GM04503 (cell line): ENCODE data around the gene ALPK1.
"Not testable (repeated sequence)": the region's sequence is repeated elsewhere in the genome, so short reads cannot be mapped to it uniquely, and the experiment has no call there.

Experiments used
- DNase-seq: peaks from one replicate; pipeline ENCODE4 v3.0.0-alpha.2; 2012; ENCODE audit warnings: low read depth

ALPK1 gene

GRCh38 chr4:112284662-112285411 is 12.3 kb upstream of the ALPK1 start:
- DNase-seq: no peak

DNA sequence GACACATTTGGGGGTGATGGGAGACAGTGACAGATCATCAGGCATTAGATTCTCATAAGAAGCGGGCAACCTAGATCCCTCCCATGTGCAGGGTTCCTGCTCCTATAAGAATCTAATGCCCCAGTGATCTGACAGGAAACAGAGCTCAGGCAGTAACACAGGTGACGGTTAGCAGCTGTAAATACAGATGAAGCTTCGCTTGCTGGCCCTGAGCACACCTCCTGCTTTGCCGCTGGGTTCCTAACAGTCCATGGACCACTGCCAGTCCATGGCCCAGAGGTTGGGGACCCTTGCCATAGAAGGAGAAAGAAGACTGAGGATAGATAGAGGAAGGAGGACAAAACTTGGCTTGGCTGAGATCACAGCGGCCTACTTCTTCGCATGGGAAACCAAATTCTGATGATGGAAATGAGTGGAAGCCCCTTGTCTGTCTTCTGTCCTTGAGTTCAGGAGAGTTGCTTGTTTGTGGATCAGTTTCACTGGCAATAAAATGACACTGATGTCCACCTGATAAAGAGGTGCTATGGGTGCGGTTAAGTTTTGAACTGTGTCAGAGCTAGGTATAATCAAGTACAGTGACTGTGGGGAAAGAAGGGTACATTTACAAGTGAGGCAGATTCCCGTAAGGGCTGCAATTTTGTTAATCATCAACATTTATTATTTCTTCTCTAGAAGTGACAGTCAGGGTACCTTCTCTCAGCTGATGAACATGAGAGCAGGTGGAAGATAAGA is 9.7 kb upstream of the ALPK1 start:
- no peak for DNase-seq

DNA sequence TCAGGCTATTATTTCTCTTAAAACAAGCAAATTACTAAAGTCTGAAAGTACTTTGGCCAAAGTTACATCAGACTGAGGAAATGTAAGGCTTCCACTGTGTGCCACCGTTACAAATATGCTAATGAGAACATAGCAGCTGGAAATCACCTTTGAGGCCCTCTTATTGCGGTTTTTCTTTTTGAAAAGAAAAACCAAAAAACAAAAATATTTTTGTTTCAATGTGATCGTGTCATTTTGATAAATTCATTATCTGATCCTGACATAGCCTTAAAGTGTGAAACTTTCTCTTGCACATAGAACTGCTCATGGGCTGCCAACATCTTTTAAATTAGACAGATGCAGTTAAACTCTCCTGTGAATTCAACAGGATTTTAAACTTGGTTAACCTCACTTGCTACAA is 8.7 kb upstream of the ALPK1 start:
- DNase-seq: no peak

- no peak for DNase-seq
Observed at GRCh38 chr4:112289407-112290253, 7.5 kb upstream of the ALPK1 start.

DNA sequence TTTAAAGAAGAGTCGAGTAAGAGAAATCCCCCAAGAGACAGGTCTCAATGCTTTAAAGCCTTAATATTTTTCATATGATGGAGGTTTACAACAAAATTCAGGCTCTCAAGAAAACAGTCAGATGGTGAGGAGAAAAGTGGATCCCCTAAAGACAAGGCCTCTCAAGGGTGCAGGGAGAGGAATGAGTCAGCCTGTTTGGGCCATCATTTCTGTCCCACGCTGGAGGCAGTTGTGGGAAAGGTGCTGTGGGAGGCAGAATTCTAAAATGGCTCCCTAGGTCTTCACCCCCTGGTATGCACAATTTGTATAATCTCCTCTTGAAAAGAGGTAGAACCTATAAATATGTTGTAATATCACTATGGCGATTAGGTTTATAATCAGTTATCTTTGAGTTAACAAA is 6.8 kb upstream of the ALPK1 start:
- DNase-seq: no peak

- DNase-seq: no peak
Observed at GRCh38 chr4:112299721-112300120, 2.6 kb downstream of the ALPK1 start.

- DNase-seq: no peak
Observed at GRCh38 chr4:112302320-112303274, 5.4 kb downstream of the ALPK1 start.

DNA sequence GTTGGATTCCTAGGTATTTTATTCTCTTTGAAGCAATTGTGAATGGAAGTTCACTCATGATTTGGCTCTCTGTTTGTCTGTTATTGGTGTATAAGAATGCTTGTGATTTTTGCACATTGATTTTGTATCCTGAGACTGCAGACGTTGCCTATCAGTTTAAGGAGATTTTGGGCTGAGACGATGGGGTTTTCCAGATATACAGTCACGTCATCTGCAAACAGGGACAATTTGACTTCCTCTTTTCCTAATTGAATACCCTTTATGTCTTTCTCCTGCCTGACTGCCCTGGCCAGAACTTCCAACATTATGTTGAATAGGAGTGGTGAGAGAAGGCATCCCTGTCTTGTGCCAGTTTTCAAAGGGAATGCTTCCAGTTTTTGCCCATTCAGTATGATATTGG is 8.3 kb downstream of the ALPK1 start:
- not testable (repeated sequence) for DNase-seq

DNA sequence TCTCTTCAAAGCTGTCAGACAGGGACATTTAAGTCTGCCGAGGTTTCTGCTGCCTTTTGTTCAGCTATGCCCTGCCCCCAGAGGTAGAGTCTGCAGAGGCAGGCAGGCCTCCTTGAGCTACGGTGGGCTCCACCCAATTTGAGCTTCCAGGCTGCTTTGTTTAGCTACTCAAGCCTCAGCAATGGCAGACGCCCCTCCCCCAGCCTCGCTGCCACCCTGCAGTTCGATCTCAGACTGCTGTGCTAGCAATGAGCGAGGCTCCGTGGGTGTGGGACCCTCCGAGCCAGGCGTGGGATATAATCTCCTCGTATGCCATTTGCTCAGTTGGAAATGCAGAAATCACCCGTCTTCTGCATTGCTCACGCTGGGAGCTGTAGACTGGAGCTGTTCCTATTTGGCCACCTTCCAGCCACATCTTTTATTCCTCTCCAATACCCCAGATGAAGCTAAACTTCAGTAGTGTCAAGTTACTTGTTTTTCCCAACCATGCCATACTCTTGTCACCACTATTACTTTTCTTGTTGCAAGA is 12.2 kb downstream of the ALPK1 start:
- DNase-seq: not testable (repeated sequence)

GRCh38 chr4:112311516-112311915 is 14.3 kb downstream of the ALPK1 start:
- DNase-seq: no peak

DNA sequence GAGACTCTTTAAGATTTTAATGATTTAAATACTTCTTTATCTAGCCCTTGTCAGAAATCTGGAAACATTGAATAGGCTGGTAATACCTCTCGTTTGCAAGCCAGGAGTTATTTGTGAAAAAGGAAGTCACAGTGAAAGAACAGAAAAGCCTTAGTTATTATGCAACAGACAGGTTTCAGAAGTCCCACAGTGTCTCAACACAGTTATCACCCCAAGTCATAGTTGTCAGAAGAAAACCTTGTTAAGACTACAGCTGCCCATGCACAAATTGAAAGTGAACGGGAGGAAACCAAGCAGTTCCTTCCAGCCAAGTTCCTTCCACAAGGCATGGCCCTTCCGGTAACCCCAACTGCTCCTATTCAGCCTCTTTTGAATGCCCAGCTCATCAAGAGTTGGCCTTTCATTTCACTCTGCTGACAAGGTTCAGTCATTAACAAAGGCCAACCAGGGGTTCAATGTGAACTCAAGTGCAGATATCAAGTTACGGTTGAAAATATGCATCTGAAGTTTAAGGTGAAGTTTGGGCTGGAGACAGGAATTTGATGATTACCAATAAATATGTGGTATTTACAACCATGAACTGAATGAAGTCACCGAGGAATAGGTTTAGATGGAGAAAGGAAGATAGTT is 15.6 kb downstream of the ALPK1 start:
- no peak for DNase-seq

- no peak for DNase-seq
Observed at GRCh38 chr4:112315446-112315845, 18.3 kb downstream of the ALPK1 start.

GRCh38 chr4:112316360-112316759 is 19.2 kb downstream of the ALPK1 start:
- DNase-seq: no peak

GRCh38 chr4:112318239-112319142 is 21.3 kb downstream of the ALPK1 start:
- no peak for DNase-seq

DNA sequence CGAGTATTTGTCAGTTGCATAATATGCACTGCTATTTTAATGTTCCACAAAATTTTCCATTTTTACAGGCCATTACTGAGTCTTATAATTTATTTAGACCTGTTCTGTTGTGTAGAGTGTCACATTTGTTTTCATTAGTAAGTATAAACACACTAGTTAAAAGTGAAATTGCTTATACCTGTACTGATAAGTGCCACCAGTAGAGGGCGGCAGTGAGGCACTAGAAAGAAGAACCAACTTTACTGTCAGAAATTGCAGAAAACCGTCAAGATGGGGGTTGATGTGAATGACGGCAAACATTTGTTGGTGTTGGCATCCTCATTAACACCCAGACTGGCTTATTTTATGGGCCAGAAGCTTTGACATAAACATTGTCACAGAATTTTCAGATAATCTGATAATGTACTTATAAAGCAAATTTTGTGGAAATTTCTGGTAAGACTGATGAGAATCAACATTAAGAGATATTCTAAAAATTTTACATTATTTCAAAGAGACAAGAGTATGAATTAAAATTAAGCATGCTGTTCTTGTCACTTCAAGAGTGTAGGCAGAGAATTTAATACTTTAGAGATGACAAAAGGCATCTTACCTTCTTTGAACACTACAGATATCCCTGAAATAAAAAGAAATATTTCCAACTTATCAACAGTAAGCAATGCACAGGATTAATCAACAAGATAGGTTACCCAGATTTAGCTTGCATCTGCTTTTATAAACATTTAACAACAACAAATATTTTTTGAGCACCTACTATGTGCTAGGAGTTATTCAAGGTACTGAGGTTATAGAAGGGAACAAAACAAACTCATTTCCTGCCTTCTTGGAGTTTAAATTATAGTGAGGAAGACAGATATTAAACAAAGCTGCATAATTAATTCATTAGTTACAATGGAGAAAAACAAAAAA is 24.9 kb downstream of the ALPK1 start:
- DNase-seq: no peak

DNA sequence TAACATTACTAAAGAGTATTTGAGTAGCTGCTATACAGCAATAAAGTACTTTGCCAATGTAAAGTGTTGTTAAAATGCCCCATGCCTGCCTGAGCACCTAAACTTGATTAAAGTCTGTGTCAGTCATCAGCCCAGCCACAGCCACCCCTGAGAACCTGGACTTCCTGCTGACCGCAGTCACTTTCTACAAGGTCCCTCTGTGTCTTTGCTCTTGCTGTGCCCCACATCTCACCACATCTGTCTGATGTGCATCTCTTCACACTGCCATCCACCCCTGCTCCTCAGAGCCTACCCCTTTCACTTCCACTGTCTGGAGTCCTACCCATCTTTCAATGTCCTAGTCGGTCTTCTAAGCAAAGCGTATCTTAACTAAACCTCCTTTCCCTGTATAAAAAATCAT is 25.7 kb downstream of the ALPK1 start:
- no peak for DNase-seq

GRCh38 chr4:112325530-112325929 is 28.4 kb downstream of the ALPK1 start:
- no peak for DNase-seq

GRCh38 chr4:112327965-112328733 is 31.0 kb downstream of the ALPK1 start:
- DNase-seq: peak; percentile 17
